CD1c-positive myeloid dendritic cell (primary cell): ENCODE data around the gene NUP58.

Source experiments
- DNase-seq: peaks from one replicate; pipeline ENCODE4 v3.0.0-alpha.2; 2016; ENCODE audit errors: extremely low spot score

The NUP58 gene

GRCh38 chr13:25377244-25377962, 76.0 kb downstream of the NUP58 start:
- DNase-seq = no peak

- DNase-seq = no peak
These were observed 77.1 kb downstream of the NUP58 start for GRCh38 chr13:25378528-25378927.

- DNase-seq = no peak
These were observed 77.6 kb downstream of the NUP58 start for GRCh38 chr13:25379011-25379410.

DNA sequence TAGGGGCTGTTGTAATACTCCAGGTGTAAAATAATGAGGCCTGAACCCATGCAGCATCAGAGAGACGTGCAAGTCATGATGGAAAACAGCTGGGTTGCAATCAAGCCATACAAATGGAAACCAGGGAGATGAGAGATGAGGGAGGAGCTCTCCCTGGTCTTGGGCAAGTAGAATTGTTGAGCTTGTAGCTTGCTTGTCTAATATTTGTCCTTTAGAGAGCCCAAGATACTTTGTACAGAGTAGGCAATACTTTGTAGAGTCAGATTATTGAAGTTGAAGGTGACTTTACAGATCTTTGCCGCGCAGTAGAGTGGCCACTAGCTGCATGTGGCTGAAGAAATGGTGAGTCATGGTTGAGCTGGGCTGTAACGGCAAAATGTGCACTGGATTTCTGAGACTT, 78.7 kb downstream of the NUP58 start:
- no peak for DNase-seq

DNA sequence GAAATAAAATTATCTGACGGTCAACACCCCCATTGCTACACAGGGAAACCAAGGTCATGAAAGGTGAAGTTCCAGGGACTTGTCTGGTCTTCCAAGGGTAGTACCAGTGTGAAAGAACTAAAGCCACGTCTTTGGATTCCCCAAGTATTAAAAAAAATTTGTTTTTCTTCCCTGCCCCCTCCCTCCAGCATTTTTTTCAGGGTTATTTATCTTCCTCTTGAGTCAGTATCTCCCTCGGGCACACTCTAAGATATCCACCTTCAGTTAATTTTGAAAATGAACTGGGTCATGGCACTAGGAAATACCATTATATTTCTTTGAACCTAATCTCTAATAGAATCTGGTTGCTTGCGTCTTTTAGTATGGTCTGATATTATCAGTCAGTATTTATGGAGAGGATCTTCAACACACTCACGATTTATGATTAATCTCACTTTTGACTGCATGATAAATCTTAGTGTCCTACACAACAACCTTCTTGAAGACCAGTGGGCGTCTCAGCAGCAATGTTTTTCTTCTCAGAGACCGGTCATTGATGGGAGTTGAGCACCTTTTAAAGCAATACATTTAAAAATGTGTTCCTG, 79.4 kb downstream of the NUP58 start:
- DNase-seq = no peak

DNA sequence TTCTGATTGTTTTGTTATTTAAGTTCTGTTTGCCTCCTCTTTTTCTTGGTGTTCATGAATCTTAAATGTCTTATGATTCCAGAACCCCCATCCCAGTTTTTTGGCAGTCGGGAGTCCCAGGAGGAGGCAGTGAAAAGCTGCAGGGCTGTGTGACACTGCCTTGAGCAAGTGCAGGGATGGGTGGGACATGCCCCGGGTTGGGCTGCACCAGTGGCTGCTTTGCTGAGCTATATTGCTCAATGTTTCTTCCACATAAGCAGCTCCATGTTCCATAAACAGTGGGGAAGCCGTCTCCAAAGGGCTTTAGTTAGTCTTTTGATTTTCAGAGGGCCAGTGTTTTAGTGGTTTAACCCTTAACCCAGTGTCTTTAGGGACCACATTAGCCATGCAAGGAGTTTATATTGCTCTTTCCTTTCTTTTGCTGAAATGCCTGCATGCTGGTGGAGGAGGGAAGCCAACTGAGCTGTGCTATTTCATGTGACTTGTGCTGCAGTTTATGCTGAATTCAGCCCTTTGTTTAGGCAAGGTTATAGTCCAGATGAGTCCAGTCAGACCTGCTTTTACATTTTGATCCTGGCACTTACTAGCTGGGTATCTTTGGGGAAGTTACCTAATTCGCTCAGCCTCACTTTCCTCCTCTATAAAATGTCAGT, 83.5 kb downstream of the NUP58 start:
- no peak for DNase-seq

DNA sequence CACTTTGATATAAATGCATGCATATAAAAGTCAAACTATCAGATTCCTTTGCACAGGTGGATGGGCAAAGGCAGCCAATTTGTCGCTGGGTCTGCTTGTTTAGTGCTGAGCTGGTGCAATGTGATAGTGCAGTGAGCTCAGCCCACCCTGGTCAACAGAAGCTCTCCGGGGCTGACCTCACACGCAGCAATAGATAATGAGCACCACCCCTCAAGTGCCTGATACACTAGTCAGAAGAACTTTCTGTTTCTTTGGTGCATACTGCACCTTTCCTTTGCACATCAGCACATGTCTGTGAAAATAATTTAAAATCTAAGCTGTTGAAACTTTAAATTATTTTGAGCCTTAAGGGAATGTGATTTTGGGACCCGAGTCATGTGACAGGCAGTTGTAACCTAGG, 90.5 kb downstream of the NUP58 start:
- DNase-seq = no peak
